ENCODE measurements around the gene SLC46A1.

Gene SLC46A1

DNA sequence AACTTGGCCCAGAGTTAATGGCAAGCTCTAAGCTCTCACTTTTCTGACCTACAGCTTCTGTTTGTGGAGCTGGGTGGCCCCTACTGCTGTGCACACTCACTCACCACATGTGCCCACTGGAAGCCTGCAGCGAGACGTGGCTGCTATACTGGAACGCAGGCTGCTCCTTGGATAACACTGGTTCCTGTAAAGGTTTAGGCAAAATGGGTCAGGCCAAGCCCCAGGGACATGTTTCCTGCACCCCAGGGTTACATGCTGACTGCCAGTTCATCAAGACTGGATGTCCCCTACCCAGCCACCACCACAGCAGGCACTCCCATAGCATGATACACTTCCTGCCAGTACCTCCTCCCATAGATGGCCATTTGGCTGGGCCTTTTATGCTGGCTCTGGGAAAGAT lies 57.0 kb downstream of the SLC46A1 start:
- DNase-seq = no peak

DNA sequence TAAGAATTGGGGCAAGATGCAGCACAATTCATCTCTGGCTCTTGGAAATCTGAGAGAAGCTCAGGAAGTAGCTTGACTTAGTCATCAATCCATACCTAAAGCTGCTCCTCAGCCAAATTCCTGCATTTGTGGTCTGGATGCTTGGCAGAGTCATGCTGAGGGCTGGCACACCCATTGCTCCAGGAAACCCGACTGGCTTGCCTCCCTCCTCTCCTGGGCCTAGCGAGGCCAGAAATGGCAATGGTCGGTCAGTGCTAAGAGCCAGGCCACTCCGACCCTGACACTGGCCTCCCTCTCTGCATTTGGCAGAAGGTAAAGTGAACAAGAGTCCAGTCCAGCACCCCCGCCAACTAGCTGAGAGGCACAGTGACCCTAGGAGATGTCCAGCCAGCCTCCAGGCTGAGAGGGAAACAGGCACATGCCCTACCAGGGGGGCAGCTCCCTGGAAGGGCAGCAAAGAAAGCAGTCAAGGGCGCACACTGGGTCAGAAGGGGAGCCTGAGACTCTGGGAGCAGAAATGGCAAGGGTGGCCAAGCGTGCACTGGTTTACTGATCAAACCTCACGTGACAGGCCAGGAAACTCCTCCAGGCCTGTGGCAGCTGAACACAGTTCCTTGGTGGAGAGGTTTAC lies 58.6 kb downstream of the SLC46A1 start:
- no peak for DNase-seq

DNA sequence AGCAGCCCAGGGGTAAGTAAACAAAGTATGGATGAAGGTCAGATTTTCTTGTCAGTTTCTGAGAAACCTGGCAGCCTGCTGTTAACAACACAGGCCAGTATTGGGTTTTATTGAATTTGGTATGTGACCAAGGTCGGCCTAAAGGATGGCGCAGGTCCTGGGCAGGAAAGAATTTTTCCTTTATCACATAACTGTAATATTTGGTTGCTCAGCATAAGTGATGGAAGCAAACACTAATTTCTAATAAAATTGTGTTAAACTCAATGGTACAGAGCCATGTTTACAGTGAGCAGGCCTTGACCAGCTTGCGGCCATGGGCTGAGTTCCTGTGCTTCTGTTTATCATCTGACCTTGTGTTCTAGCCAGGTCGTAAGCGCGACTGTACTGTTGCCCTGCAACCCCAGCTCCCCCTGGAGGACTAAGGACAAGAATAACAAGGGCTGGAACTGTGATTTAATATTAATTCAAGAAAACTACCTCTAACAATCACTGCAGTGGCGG lies 59.2 kb downstream of the SLC46A1 start:
- no peak for DNase-seq

DNA sequence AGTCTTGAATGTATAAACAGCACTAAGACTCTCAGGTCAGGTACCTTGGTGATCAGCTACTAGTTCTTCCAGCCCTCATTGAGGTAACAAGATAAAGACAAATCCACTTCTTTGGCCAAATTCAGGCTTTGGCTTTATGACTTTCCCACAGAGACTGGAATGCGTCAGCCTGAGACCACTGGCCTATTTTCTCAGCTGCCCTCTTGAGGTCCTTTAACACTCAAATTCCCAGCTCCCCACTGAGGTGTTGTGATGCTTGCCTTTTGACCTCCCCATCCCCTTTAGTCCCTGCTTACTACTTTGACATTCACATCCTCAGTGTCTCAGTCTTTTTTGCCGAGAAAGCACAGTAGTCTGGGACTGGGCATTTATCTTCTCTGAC lies 59.8 kb downstream of the SLC46A1 start:
- no peak for DNase-seq

DNA sequence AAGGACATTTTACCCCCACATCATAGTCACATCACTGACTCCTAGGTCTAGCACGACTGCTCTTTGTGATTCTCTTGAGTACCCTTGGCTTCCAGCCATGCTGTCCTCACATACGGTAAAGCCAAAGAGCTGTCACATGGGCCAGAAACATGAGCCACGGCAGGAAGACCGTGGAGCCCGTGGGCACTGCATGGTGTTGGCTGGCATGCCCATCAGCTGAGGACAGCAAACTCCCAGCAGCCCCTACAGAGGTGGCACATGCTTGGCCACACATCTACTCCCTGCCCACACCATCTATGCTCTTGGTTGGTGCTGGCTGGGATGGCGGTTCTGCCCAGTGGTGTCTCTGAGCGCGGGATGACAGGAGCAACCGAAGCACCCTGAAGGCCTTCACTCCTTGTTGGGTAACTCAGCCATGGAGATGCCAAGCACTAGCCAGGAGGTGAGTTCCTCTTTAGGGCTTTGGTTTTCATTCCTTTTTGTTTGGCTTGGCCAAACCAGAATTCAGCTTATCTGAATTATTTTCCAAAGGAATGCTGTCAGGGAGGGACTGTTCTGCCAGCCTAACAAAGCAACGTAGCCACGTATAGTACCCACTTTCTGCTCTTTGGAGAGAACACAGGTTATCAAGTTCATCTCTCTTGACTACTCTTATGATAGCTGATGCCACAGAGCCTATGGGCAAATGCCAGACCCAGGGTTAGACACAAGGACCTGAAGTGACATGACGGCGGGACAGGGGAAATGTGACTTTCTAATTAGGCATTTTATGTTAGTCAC lies 60.4 kb downstream of the SLC46A1 start:
- DNase-seq = no peak

All from NCI-H1436 (cell line).